Hematopoietic multipotent progenitor cell treated with erythropoietin and hydrocortisone succinate and interleukin-3 and kit ligand, for 4 days (in vitro differentiated cells): ENCODE results near the gene PRSS3.
A peak's percentile ranks its signal among the peaks of the same experiment; 100 is the strongest.
"Not testable (repeated sequence)": the region's sequence is repeated elsewhere in the genome, so short reads cannot be mapped to it uniquely, and the experiment has no call there.

Experiments
- DNase-seq: peaks from one replicate; pipeline ENCODE4 v3.0.0-alpha.2; 2015

The PRSS3 gene

GRCh38 chr9:33795281-33795680 lies at the start of gene PRSS3:
Gene PRSS3, plus strand, starts transcription at chr9:33795561. Its CDS starts 13 bp downstream, at chr9:33795574.
- DNase-seq = no peak

- peak; percentile 57 for DNase-seq
Measured at GRCh38 chr9:33748633-33749304, 46.6 kb upstream of the PRSS3 start.

- DNase-seq = peak; percentile 60
Measured at GRCh38 chr9:33749305-33749654, 46.1 kb upstream of the PRSS3 start.

DNA sequence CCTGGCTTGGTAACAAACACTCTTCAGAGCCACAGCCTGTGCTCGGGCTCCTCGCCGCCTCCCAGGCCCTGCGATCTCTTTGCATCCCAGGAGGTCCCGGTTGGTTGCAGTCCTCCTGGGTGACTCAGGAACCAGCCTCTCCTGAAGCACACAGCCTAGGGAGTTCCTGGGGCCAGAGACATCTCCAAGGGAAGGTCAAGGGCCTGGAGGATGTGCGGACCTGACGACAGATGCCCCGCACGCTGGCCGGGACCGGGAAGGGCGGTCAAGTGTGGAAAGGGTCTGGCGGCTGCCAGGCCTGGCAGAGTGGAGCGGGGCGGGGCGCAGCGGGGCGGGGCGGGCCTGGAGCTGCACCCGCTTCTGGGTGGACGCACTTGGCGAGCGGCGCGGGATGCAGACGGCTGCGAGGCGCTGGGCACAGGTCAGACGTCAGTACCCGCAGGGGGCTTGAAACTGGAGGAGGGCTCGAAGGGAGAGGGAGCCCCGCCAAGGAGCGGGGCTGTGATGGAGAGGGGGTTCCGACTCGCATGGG lies 45.0 kb upstream of the PRSS3 start:
- DNase-seq = no peak

- DNase-seq = no peak
Measured at GRCh38 chr9:33750839-33751339, 44.5 kb upstream of the PRSS3 start.

GRCh38 chr9:33751536-33752129 lies 43.7 kb upstream of the PRSS3 start:
- DNase-seq = no peak

DNA sequence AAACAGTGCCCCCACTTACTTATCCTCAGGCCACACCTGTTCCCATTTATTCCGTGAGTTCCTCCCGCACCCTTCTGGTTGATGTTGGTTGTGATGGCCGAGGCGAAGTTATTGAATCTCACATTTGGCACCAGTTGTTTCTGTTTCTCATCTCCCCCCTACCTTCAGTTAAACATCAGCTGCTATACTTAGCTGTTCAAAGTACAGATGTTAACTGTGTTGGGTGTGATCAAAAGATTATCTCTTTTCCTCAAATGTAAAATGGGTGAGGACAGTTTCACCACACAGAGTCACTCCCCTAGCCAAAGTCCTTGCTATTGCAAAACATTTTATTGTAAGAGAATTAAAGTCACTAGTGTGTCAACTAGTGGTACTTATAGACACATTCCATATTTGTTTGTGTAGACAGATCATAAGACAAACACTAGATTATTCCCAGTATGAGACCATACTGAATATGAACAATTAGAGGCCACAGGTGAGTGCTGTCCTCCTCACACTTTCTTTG lies 43.2 kb upstream of the PRSS3 start:
- DNase-seq = peak; percentile 71

- peak; percentile 22 for DNase-seq
Measured at GRCh38 chr9:33752789-33753188, 42.6 kb upstream of the PRSS3 start.

DNA sequence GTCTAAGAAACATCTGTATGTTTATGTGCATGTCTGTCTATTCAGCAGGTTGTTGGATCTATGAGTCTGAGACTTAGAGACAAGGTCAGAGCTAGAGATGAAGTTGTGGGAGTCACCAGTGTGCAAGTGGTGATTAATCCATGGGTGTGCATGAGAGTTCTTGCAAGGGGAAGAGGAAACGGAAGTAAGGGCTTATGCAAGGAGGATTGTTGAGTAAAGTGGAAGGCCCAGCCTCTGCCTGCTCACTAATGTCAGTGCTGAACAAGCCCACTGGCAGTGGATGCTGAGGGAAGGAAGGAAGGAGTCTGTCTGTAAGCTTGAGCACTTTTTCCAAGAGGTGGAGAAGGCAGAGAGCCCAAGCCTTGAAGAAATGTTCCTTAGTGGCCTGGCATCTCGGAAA lies 35.7 kb upstream of the PRSS3 start:
- DNase-seq = peak; percentile 61

GRCh38 chr9:33762343-33762742 lies 33.0 kb upstream of the PRSS3 start:
- no peak for DNase-seq

GRCh38 chr9:33763709-33764108 lies 31.7 kb upstream of the PRSS3 start:
- not testable (repeated sequence) for DNase-seq

DNA sequence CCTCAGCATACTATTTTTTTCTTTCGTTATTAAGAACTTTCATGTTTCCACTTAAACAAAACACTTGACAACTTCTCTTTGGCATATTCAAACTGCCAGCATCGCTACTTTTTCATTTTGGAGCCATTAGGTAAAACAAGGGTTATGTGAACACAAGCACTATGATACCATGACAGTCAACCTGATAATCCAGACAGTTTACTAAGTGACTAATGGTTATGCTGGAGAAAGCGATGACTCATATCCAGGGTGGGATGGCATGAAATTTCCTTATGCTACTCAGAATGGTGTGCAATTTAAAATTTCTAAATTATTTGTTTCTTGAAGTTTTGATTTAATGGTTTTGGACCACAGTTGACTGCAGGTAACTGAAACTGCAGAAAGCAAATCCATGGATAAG lies 29.9 kb upstream of the PRSS3 start:
- no peak for DNase-seq

DNA sequence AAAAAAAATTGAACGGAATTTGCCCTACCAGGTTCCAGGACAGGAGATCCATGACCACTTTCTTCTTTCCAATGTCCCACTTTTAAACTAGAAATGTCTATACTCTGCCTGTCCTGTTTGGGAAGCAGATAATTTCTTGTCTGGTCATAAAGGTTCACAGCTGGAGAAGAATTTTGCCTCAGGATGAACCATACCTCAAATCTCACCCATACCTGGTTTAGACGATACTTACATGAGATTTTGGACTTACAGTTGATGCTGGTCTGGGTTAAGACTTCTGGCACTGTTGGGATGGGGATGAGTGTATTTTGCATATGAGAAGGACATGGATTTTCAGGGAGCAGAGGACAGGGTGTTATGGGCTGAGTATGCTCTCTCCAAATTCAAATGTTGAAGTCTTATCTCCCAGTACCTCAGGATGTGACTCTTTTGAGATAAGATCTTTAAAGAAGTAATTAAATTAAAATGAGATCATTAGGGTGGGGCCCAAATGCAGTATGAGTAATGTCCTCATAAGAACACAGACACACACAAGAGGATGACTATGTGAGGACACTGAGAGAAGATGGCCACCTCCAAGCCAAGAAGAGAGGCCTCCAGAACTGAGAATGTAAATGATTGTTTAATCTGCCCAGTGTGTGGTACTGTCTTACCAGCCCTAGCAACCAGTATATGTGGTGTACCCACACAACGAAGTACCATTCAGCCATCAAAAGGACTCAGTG lies 25.0 kb upstream of the PRSS3 start:
- DNase-seq = peak; percentile 35

DNA sequence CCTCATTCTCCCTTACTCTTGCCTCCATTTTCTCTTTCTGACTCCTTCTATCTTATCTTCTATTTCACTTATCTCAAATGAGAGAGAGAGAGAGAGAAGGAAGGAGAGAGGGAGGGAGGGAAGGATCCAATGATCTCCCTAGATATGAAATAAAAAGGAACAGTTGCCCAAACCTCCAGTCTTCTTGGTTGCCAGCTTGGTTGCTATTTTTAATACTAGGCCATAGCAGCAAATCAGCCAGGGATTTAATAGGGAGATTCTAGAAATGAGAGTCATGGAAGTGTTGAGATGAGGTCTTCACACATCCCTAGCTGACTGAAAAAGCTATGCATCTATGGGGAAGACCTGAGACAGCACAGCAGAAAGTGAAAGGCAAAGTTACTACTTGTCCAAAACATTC lies 22.2 kb upstream of the PRSS3 start:
- DNase-seq = not testable (repeated sequence)

DNA sequence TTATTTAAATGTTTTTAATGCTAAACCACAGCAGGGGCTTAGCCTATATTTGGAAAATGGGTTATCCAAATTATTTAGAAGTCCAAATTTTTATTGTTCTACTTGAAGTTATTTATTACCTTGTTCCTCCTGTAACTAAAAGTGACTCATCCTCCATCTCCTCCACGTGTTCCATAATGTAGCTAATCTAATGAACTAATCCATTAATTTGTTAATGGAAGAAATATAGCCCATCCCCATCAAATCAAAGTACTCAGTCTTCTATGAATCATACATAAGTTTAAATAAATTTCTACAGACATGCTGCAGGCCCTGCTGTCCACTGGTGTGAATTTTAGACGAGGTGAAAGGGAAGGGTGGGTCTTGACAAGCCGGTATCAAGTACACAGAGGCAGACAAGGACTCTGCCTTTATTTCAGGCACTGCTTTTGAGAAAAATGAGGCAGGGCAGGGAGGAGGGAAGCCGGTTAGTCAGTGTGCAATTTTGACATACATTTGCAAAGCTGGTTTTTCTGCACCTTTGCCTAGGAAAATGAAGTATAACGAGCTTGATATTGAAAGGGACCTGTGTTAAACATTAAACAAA lies 21.2 kb upstream of the PRSS3 start:
- not testable (repeated sequence) for DNase-seq

DNA sequence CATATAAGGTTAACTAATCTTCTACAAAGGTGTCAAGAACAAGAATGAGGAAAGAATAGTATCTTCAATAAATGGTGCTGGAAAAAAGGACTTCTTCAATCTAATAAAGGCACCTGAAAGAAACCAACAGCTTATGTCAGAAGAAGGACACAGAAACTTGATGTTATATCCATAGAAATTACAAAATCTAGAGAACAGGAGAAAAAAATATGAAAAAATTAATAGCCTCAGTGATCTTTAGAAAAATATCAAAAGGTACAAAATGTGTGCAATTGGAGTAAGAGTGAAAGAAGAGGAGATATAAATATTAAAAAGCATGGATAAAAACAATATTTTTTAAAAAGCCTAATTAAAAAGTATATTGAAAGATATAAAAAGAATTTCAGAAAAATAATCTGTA lies 18.8 kb upstream of the PRSS3 start:
- DNase-seq = no peak

GRCh38 chr9:33778700-33779351 lies 16.5 kb upstream of the PRSS3 start:
- peak; percentile 86 for DNase-seq

GRCh38 chr9:33780276-33780675 lies 15.1 kb upstream of the PRSS3 start:
- DNase-seq = no peak

DNA sequence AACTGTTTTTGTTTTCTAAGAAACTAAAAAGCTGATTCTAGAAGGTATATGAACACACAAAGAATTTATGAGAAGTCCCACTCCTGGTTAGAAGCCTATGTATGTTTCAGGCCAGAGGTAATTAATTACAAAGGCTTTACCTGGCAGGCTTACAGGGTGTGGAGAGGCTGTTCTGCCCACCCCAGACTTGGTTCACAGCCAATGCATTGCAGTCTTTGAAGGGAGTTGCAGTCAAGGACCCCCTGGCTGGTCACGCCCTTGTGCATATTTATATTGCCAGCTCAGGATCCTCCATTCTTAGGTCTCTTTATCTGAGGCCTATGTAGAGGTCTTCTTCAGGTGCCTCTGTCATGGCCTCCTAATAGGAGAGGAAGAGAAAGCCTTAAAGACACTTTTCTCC lies 13.6 kb upstream of the PRSS3 start:
- no peak for DNase-seq

- peak; percentile 37 for DNase-seq
Measured at GRCh38 chr9:33782395-33783152, 12.8 kb upstream of the PRSS3 start.

DNA sequence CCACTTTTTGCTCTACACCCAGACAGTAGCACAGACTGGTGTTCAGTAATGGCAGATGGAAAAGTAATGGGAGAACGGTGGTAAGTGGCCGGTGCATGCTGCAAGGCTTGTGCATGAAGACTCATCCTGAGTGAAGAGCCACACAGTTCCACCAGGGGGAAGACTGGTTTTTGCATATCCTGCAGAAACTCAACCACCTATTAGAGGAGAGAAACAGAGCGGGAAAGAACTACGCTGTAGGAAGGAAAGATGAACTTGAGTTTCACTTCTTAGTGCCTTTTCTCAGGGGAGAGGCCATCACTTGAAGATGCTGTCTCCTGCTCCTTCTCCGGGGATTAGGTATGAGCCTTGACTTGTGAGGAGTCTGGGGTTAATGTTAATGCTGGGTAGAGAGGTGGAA lies 9.4 kb upstream of the PRSS3 start:
- DNase-seq = peak; percentile 35

DNA sequence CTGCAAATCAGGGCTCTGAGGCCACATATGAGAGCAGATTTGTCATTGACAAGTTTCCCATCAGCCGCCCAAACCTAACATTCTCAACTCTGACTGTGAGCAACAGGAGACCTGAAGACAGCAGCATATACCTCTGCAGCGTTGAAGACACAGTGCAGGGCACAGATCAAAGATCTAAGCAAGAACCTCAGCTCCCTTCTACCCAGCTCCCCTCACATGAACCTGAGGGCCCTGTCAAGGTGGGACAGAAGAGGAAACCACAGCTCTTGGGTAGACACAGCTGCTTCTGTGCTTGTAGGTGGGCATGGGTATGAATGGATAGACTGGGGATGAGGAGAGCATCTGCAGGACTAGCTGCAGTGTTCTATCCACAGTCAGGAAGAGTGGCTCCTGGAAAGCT lies 8.7 kb upstream of the PRSS3 start:
- DNase-seq = no peak
